Globus pallidus (tissue), 1 donor: ENCODE results near the gene ZNF431.
A peak's percentile ranks its signal among the peaks of the same experiment; 100 is the strongest.
"Not testable (repeated sequence)": the region's sequence is repeated elsewhere in the genome, so short reads cannot be mapped to it uniquely, and the experiment has no call there.

Experiments
- DNase-seq: peaks from one replicate; pipeline ENCODE4 v3.0.0-alpha.2; 2015; ENCODE audit warnings: low spot score

Gene ZNF431

DNA sequence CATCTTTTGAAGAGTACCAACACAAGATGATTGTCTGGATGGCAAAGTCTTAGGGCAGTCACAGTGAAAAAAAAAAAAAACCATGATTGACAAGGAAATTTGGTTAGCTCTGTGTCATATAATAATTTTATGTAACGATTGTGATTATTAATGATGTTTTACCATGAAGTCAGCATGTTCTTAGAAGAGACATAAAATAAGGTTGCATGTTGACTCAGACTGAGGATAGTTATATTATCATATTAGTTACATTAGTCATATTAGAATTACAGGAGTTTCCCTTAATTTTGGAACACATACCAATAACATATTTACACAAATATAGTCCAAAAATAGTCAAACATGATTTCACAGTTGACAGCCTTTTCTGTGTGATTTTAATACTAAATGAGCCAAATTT, 5.7 kb downstream of the ZNF431 start:
- DNase-seq, result no peak

- DNase-seq, result no peak
These were observed 6.8 kb downstream of the ZNF431 start for GRCh38 chr19:21148681-21149080.

- no peak for DNase-seq
These were observed 8.0 kb downstream of the ZNF431 start for GRCh38 chr19:21149877-21150276.

- DNase-seq, result no peak
These were observed 9.6 kb downstream of the ZNF431 start for GRCh38 chr19:21151460-21151859.

DNA sequence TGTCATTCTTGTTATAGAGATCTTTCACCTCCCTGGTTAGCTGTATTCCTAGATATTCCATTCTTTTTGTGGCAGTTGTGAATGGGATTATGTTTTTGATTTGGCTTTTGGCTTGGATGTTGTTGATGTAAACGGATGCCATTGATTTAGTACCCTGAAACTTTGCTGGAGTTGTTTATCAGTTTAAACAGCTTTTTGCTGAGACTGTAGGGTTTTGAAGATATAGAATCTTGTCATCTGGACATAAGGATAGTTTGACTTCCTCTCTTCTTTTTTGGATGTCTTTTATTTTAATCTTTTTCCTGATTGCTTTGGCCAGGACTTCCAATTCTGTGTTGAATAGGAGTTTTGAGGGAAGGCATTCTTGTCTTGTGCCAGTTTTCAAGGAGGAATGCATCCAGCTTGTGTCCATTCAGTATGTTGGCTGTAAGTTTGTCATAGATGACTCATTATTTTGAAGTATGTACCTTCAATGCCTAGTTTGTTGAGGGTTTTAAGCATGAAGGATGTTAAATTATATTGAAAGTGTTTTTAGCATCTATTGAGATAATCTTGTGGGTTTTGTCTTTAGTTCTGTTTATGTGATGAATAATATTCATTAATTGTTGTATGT, 16.8 kb downstream of the ZNF431 start:
- DNase-seq, result no peak

- DNase-seq, result no peak
These were observed 22.7 kb downstream of the ZNF431 start for GRCh38 chr19:21164541-21164940.

DNA sequence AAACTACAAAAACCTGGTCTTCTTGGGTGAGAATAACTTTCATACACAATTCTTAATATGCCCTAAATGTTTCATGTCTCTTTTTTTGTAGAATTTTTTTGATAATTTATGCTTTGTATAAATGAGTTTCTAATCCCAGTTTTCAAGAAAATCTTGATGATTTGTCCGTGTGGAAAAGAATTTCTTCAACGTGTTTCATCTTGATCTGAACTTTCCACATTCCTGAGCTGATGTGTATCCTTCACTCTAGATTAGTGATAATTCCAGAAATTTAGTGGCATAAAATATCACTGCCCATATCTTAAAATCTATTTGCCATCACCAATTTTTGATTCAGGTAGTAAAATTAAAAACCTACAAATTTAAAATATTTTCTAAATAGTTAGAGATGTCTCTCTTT, 24.6 kb downstream of the ZNF431 start:
- DNase-seq, result no peak

- DNase-seq, result no peak
These were observed 55.9 kb downstream of the ZNF431 start for GRCh38 chr19:21197590-21198295.

DNA sequence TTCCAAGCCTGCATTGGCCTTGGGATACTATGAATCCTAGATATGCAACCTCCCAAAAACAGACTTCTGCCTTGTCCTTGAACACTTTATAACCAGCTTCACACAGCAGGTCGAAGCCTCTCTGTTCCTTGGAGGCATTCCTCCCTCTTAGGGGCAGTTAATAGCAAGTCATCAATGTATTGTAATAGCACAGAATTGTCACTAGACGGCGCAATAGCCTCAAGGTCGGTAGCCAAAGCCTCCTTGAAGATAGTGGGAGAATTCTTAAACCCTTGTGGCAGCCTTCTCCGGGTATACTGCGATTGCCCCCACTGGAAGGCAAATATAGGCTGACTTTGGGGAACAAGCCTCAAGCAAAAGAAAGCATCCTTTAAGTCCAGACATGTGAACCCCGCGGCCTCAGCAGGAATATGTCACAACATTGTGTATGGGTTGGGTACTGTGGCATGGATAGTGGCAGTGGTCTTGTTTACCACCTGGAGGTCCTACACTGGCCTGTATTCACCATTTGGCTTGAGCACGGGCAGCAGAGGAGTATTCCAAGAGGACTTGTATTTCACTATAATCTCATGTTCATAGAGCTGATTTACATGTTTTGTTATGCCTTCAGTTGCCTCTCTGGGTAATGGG, 61.1 kb downstream of the ZNF431 start:
- peak; percentile 56 for DNase-seq

GRCh38 chr19:21210037-21210621, 68.3 kb downstream of the ZNF431 start:
- DNase-seq, result no peak

DNA sequence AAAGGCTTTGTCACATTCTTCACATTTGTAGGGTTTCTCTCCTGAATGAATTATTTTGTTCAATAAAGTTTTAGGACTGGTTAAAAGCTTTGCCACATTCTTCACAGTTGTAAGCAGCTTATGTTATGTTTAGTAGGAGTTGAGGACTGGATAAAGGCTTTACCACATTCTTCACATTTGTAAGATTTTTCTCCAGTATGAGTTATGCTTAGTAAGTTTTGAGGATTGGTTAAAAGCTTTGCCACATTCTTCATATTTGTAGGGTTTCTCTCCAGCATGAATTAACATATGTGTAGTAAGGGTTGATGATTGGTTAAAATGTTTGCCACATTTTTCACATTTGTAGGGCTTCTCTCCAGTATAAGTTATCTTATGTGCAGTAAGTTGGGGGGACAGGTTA, 79.9 kb downstream of the ZNF431 start:
- no peak for DNase-seq

GRCh38 chr19:21229938-21230337, 88.1 kb downstream of the ZNF431 start:
- not testable (repeated sequence) for DNase-seq

GRCh38 chr19:21233691-21234090, 91.9 kb downstream of the ZNF431 start:
- DNase-seq, result no peak

- DNase-seq, result not testable (repeated sequence)
These were observed 94.9 kb downstream of the ZNF431 start for GRCh38 chr19:21236751-21237150.

DNA sequence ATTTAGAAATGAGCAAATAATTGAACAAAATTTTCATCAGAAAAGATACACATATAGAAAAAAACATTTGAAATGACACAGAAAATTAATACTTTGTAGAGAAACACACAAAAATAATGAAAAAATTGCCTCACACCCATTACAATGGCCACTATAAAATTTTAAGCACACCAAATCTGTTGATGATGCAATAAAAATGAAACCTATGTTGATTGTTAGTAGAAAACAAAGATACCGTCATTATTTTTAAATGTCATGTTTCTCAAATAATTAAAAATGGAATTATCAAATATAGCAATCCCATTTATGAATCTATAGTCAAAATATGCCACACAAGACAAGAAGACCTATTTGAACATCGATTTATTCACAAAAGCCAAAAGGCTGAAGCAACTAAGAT, 96.8 kb downstream of the ZNF431 start:
- no peak for DNase-seq
